Measurements from ENCODE around the gene AK5.

The AK5 gene

GRCh38 chr1:77370583-77371306, 88.9 kb downstream of the AK5 start:
- no peaks in the 10 kb centered on the region for H3K4me1 ChIP-seq (ENCODE audit: low read length)
- H3K79me2 ChIP-seq (ENCODE audit: low read length): no peaks in the 10 kb centered on the region
- H2AFZ ChIP-seq (ENCODE audit: low read length): no peak overlapping the region
- no peak overlapping the region for H3K4me3 ChIP-seq (ENCODE audit: low read length)
- H3K36me3 ChIP-seq (replicated peaks; ENCODE audit: insufficient read depth, low read length): no peaks in the 10 kb centered on the region
- no peak overlapping the region for H3K4me2 ChIP-seq (ENCODE audit: low read depth, low read length)
- H3K27ac ChIP-seq (ENCODE audit: low read length): no peak overlapping the region
- no peaks in the 10 kb centered on the region for H3K9me2 ChIP-seq (replicated peaks; ENCODE audit: insufficient read depth, low read length)
- no peaks in the 10 kb centered on the region for H3K27me3 ChIP-seq (replicated peaks; ENCODE audit: insufficient read depth, low read length)
- H3K9ac ChIP-seq (ENCODE audit: low read length): no peak overlapping the region
- no peaks in the 10 kb centered on the region for H3F3A ChIP-seq (ENCODE audit: insufficient read depth, low read length)
- H3K9me3 ChIP-seq (replicated peaks; ENCODE audit: insufficient read depth, low read length): no peaks in the 10 kb centered on the region
- H4K20me1 ChIP-seq (ENCODE audit: insufficient read depth, low read length): no peaks in the 10 kb centered on the region
- TF ChIP-seq CTCF (IDR thresholded peaks at IDR 0.05; ENCODE audit: low read length) (no peak), EZH2phosphoT487 (IDR thresholded peaks at IDR 0.05; ENCODE audit: low read length) (no peak)
- no peak for DNase-seq

- Histone ChIP-seq H3K4me3 (ENCODE audit: low read length) (no peak overlapping the region), H3K9ac (ENCODE audit: low read length) (no peak overlapping the region), H3K79me2 (ENCODE audit: low read length) (no peaks in the 10 kb centered on the region), H3K4me2 (ENCODE audit: low read depth, low read length) (no peak overlapping the region), H3K4me1 (ENCODE audit: low read length) (no peaks in the 10 kb centered on the region), H3K9me3 (replicated peaks; ENCODE audit: insufficient read depth, low read length) (no peaks in the 10 kb centered on the region), H3K27ac (ENCODE audit: low read length) (no peak overlapping the region), H2AFZ (ENCODE audit: low read length) (no peak overlapping the region), H4K20me1 (ENCODE audit: insufficient read depth, low read length) (no peaks in the 10 kb centered on the region), H3K27me3 (replicated peaks; ENCODE audit: insufficient read depth, low read length) (no peaks in the 10 kb centered on the region), H3K9me2 (replicated peaks; ENCODE audit: insufficient read depth, low read length) (no peaks in the 10 kb centered on the region), H3F3A (ENCODE audit: insufficient read depth, low read length) (no peaks in the 10 kb centered on the region), H3K36me3 (replicated peaks; ENCODE audit: insufficient read depth, low read length) (no peaks in the 10 kb centered on the region)
- no peak for TF ChIP-seq CTCF (IDR thresholded peaks at IDR 0.05; ENCODE audit: low read length)
- no peak for TF ChIP-seq EZH2phosphoT487 (IDR thresholded peaks at IDR 0.05; ENCODE audit: low read length)
- no peak for TF ChIP-seq EZH2 (optimal IDR thresholded peaks at IDR 0.05; ENCODE audit: low read depth, low read length)
- no peak for DNase-seq
Measured at GRCh38 chr1:77371396-77371795, 89.6 kb downstream of the AK5 start.

- Histone ChIP-seq H3K9me3 (replicated peaks; ENCODE audit: insufficient read depth, low read length) (no peaks in the 10 kb centered on the region), H3K27me3 (replicated peaks; ENCODE audit: insufficient read depth, low read length) (no peaks in the 10 kb centered on the region), H2AFZ (ENCODE audit: low read length) (no peak overlapping the region), H3K36me3 (replicated peaks; ENCODE audit: insufficient read depth, low read length) (no peaks in the 10 kb centered on the region), H3K27ac (ENCODE audit: low read length) (no peak overlapping the region), H3K79me2 (ENCODE audit: low read length) (no peaks in the 10 kb centered on the region), H3K4me3 (ENCODE audit: low read length) (no peak overlapping the region), H4K20me1 (ENCODE audit: insufficient read depth, low read length) (no peaks in the 10 kb centered on the region), H3K9ac (ENCODE audit: low read length) (no peak overlapping the region), H3F3A (ENCODE audit: insufficient read depth, low read length) (no peaks in the 10 kb centered on the region), H3K4me2 (ENCODE audit: low read depth, low read length) (no peak overlapping the region), H3K9me2 (replicated peaks; ENCODE audit: insufficient read depth, low read length) (no peaks in the 10 kb centered on the region), H3K4me1 (ENCODE audit: low read length) (no peaks in the 10 kb centered on the region)
- TF ChIP-seq EZH2phosphoT487 (IDR thresholded peaks at IDR 0.05; ENCODE audit: low read length) (no peak), EZH2 (optimal IDR thresholded peaks at IDR 0.05; ENCODE audit: low read depth, low read length) (no peak), CTCF (IDR thresholded peaks at IDR 0.05; ENCODE audit: low read length) (no peak)
- DNase-seq: no peak
Measured at GRCh38 chr1:77373702-77374101, 91.9 kb downstream of the AK5 start.

All from MM.1S (cell line).